ENCODE data around the gene AK1.

The AK1 gene

GRCh38 chr9:127877566-127877998, at the start of gene AK1:
AK1 (minus strand) TSS chr9:127877675; CDS start chr9:127874617, 3,058 bp downstream.
- in situ Hi-C loops (cut with MboI; ENCODE audit: low sequenced_read_pairs) = loop anchor here (10.0 kb wide), 2 partner anchors 57 to 143 kb away; partner anchors contain the start of genes DPM2, PIP5KL1 and TOR2A

- in situ Hi-C loops (cut with MboI; ENCODE audit: low sequenced_read_pairs) = loop anchor here (25.0 kb wide), 1 partner anchor 110 kb away; no protein-coding TSS in a partner anchor
Measured at GRCh38 chr9:127926906-127927200, 49.4 kb upstream of the AK1 start.

- in situ Hi-C loops (cut with MboI; ENCODE audit: low sequenced_read_pairs) = loop anchor here (25.0 kb wide), 1 partner anchor 111 kb away; no protein-coding TSS in a partner anchor
Measured at GRCh38 chr9:127925959-127926905, 48.8 kb upstream of the AK1 start.

- in situ Hi-C loops (cut with MboI; ENCODE audit: low sequenced_read_pairs) = loop anchor here (25.0 kb wide), 1 partner anchor 112 kb away; no protein-coding TSS in a partner anchor
Measured at GRCh38 chr9:127924736-127925444, 47.4 kb upstream of the AK1 start.

GRCh38 chr9:127923771-127924170, 46.3 kb upstream of the AK1 start:
- in situ Hi-C loops (cut with MboI; ENCODE audit: low sequenced_read_pairs) = no loop called here

GRCh38 chr9:127923046-127923445, 45.6 kb upstream of the AK1 start:
- in situ Hi-C loops (cut with MboI; ENCODE audit: low sequenced_read_pairs) = no loop called here

- in situ Hi-C loops (cut with MboI; ENCODE audit: low sequenced_read_pairs) = no loop called here
Measured at GRCh38 chr9:127921557-127922120, 44.2 kb upstream of the AK1 start.

GRCh38 chr9:127920794-127921193, 43.3 kb upstream of the AK1 start:
- in situ Hi-C loops (cut with MboI; ENCODE audit: low sequenced_read_pairs) = no loop called here

- in situ Hi-C loops (cut with MboI; ENCODE audit: low sequenced_read_pairs) = loop anchor here (10.0 kb wide), 1 partner anchor 55 kb away; no protein-coding TSS in a partner anchor
Measured at GRCh38 chr9:127919253-127919815, 41.9 kb upstream of the AK1 start.

GRCh38 chr9:127918183-127919107, 41.0 kb upstream of the AK1 start:
- in situ Hi-C loops (cut with MboI; ENCODE audit: low sequenced_read_pairs) = loop anchor here (10.0 kb wide), 1 partner anchor 54 kb away; no protein-coding TSS in a partner anchor

GRCh38 chr9:127917603-127918002, 40.1 kb upstream of the AK1 start:
- in situ Hi-C loops (cut with MboI; ENCODE audit: low sequenced_read_pairs) = loop anchor here (10.0 kb wide), 1 partner anchor 53 kb away; no protein-coding TSS in a partner anchor

- in situ Hi-C loops (cut with MboI; ENCODE audit: low sequenced_read_pairs) = loop anchor here (10.0 kb wide), 1 partner anchor 52 kb away; no protein-coding TSS in a partner anchor
Measured at GRCh38 chr9:127916720-127917581, 39.5 kb upstream of the AK1 start, which contains the start of gene ST6GALNAC4. ST6GALNAC4 (minus strand) TSS chr9:127917041; CDS start chr9:127916419, 622 bp downstream.

- in situ Hi-C loops (cut with MboI; ENCODE audit: low sequenced_read_pairs) = loop anchor here (10.0 kb wide), 1 partner anchor 51 kb away; no protein-coding TSS in a partner anchor
Measured at GRCh38 chr9:127915801-127916719, 38.6 kb upstream of the AK1 start.

- in situ Hi-C loops (cut with MboI; ENCODE audit: low sequenced_read_pairs) = loop anchor here (10.0 kb wide), 1 partner anchor 51 kb away; no protein-coding TSS in a partner anchor
Measured at GRCh38 chr9:127915325-127915752, 37.9 kb upstream of the AK1 start.

GRCh38 chr9:127913682-127914081, 36.2 kb upstream of the AK1 start:
- in situ Hi-C loops (cut with MboI; ENCODE audit: low sequenced_read_pairs) = loop anchor here (10.0 kb wide), 1 partner anchor 49 kb away; no protein-coding TSS in a partner anchor

GRCh38 chr9:127912882-127913281, 35.4 kb upstream of the AK1 start:
- in situ Hi-C loops (cut with MboI; ENCODE audit: low sequenced_read_pairs) = loop anchor here (10.0 kb wide), 1 partner anchor 48 kb away; no protein-coding TSS in a partner anchor

- in situ Hi-C loops (cut with MboI; ENCODE audit: low sequenced_read_pairs) = loop anchor here (10.0 kb wide), 1 partner anchor 47 kb away; no protein-coding TSS in a partner anchor
Measured at GRCh38 chr9:127912296-127912695, 34.8 kb upstream of the AK1 start.

Data from HL-60/S4 treated with phorbol 12-myristate 13-acetate at 8.2 ng/mL for 4 days and 3 days (cell line).